Raji (cell line): Measurements from ENCODE around the gene FABP7.

Experiments used
- POLR2A ChIP-seq: IDR thresholded peaks from 2 replicates; pipeline ENCODE4 v1.6.1; 2011; ENCODE audit warnings: low read depth, low read length, control low read depth; ENCODE audit not compliant: insufficient read depth

FABP7 gene

GRCh38 chr6:122753000-122753687 lies 26.4 kb upstream of the FABP7 start:
- TF ChIP-seq POLR2A: no peak

- no peak for TF ChIP-seq POLR2A
Measured at GRCh38 chr6:122753688-122754056, 25.8 kb upstream of the FABP7 start.

- no peak for TF ChIP-seq POLR2A
Measured at GRCh38 chr6:122754191-122754731, 25.3 kb upstream of the FABP7 start.

- no peak for TF ChIP-seq POLR2A
Measured at GRCh38 chr6:122755901-122756300, 23.6 kb upstream of the FABP7 start.

GRCh38 chr6:122758927-122759334 lies 20.6 kb upstream of the FABP7 start:
- TF ChIP-seq POLR2A: no peak

- no peak for TF ChIP-seq POLR2A
Measured at GRCh38 chr6:122760330-122760729, 19.2 kb upstream of the FABP7 start.

GRCh38 chr6:122766256-122766655 lies 13.3 kb upstream of the FABP7 start:
- TF ChIP-seq POLR2A: no peak

- no peak for TF ChIP-seq POLR2A
Measured at GRCh38 chr6:122770835-122771601, 8.5 kb upstream of the FABP7 start.

GRCh38 chr6:122772724-122773415 lies 6.6 kb upstream of the FABP7 start:
- no peak for TF ChIP-seq POLR2A

- no peak for TF ChIP-seq POLR2A
Measured at GRCh38 chr6:122775975-122776374, 3.5 kb upstream of the FABP7 start.

- TF ChIP-seq POLR2A: no peak
Measured at GRCh38 chr6:122778302-122778701, 1.2 kb upstream of the FABP7 start.

GRCh38 chr6:122778985-122779661 lies 393 bp upstream of the FABP7 start:
- no peak for TF ChIP-seq POLR2A

- TF ChIP-seq POLR2A: no peak
Measured at GRCh38 chr6:122780114-122780513, 598 bp downstream of the FABP7 start.

GRCh38 chr6:122781716-122782115 lies 2.2 kb downstream of the FABP7 start:
- no peak for TF ChIP-seq POLR2A

- TF ChIP-seq POLR2A: no peak
Measured at GRCh38 chr6:122783401-122783800, 3.9 kb downstream of the FABP7 start.
